ENCODE results near the gene MYCN.

GRCh38 chr2:15926252-15926651 lies 14.1 kb upstream of the MYCN start:
- TF ChIP-seq CTCF (IDR thresholded peaks at IDR 0.05; ENCODE audit: poor library complexity) (no peak), EZH2phosphoT487 (IDR thresholded peaks at IDR 0.05; ENCODE audit: low read depth, severe bottlenecking, unreplicated experiment) (no peak), EZH2 (IDR thresholded peaks at IDR 0.05; ENCODE audit: borderline replicate concordance) (no peak)
